Thyroid gland (tissue), 4 donors: ENCODE results near the gene XYLB. TPM values are rescaled to one million over a fixed set of nuclear protein-coding genes. Genes with fewer than 3 reads are reported as not detected.
A peak's percentile ranks its signal among the peaks of the same experiment; 100 is the strongest.
"Not testable (repeated sequence)": the region's sequence is repeated elsewhere in the genome, so short reads cannot be mapped to it uniquely, and the experiment has no call there.

Source experiments
- DNase-seq, 2 donors: peaks; one replicate each; pipeline ENCODE4 v3.0.0-alpha.2; 2019
- H3K27ac ChIP-seq, 3 donors: fragments of 200-600 bp; sonication (generic); 1 replicate in 2 of 3; 2 replicates in 1 of 3; pipeline ENCODE4 v1.5.1; 2016 to 2019; ENCODE audit warnings: mild to moderate bottlenecking in 1 of 3, moderate library complexity in 1 of 3
- H3K27me3 ChIP-seq: fragments of 200-600 bp; sonication (generic); one replicate; pipeline ENCODE4 v1.5.1; 2019
- H3K36me3 ChIP-seq, 2 donors: fragments of 200-600 bp; sonication (generic); one replicate each; pipeline ENCODE4 v1.5.1; 2016 to 2019
- H3K4me1 ChIP-seq, 2 donors: fragments of 200-600 bp; sonication (generic); one replicate each; pipeline ENCODE4 v1.5.1; 2017 to 2019
- H3K4me3 ChIP-seq, 3 donors: fragments of 200-600 bp; sonication (generic); replicated peaks in 1 of 3; 1 replicate in 2 of 3; 2 replicates in 1 of 3; pipeline ENCODE4 v1.5.1; 2016; ENCODE audit warnings: mild to moderate bottlenecking in 1 of 3
- H3K9me3 ChIP-seq: fragments of 200-600 bp; sonication (generic); one replicate; pipeline ENCODE4 v1.5.1; 2017
- CTCF ChIP-seq, 6 experiments: fragments of 200-600 bp in 3 of 6; fragments of 450-650 bp in 3 of 6; sonication (generic) in 3 of 6; IDR thresholded peaks; one replicate each; pipeline ENCODE4 v1.5.1; 2016 to 2019; ENCODE audit warnings: antibody characterized with exemption in 6 of 6, mild to moderate bottlenecking in 2 of 6, inconsistent platforms in 1 of 6, moderate library complexity in 1 of 6
- POLR2A ChIP-seq, 2 donors: fragments of 450-650 bp; IDR thresholded peaks; one replicate each; pipeline ENCODE4 v1.6.1; 2017; ENCODE audit warnings: antibody characterized with exemption in 2 of 2, mild to moderate bottlenecking in 2 of 2, moderate library complexity in 1 of 2
- WGBS, 2 donors: methylation state at CpG; one replicate each; pipeline ENCODE4 v1.1.5; 2017; 5-methylcytosine and 5-hydroxymethylcytosine counted together
- intact Hi-C: fragments of 100-400 bp; cut with DNase I; formaldehyde crosslinking; loops from one replicate; pipeline ENCODE4 v1.15.1; 2023
- total RNA-seq, 4 donors: library from RNA; depleted of rRNA; stranded (reverse); fragments of >200 nt; gene quantifications; one replicate each; pipeline ENCODE4 v1.2.3, GENCODE V29; 2016

XYLB gene
- total RNA-seq, 4 donors from 2014 or later = 0.78 to 1.7 (median 1.1) TPM

- Histone ChIP-seq H3K9me3 (no peaks in the 10 kb centered on the region), H3K36me3 (no peaks in the 10 kb centered on the region), H3K27me3 (no peaks in the 10 kb centered on the region), H3K4me1 (no peaks in the 10 kb centered on the region), H3K4me3 (no peak overlapping the region), H3K27ac (no peak overlapping the region)
- DNase-seq = peak; percentile 1 to 2
- TF ChIP-seq CTCF (IDR thresholded peaks at IDR 0.05) = no peak
- TF ChIP-seq POLR2A (IDR thresholded peaks at IDR 0.05) = no peak
- 73 to 77% methylated on average over 5 of the region's 5 CpGs for WGBS, 2 donors
- intact Hi-C loops = no loop called here
Measured at GRCh38 chr3:38404286-38404685, 57.7 kb downstream of the XYLB start.

- Histone ChIP-seq H3K36me3 (no peaks in the 10 kb centered on the region), H3K27ac (no peak overlapping the region), H3K9me3 (no peaks in the 10 kb centered on the region), H3K4me3 (no peak overlapping the region), H3K4me1 (no peaks in the 10 kb centered on the region), H3K27me3 (no peaks in the 10 kb centered on the region)
- intact Hi-C loops = no loop called here
- 57 to 68% methylated on average over 1 of the region's 1 CpG for WGBS, 2 donors
- no peak for TF ChIP-seq CTCF (IDR thresholded peaks at IDR 0.05)
- no peak for TF ChIP-seq POLR2A (IDR thresholded peaks at IDR 0.05)
- DNase-seq = no peak
Measured at GRCh38 chr3:38411591-38411990, 65.0 kb downstream of the XYLB start.

GRCh38 chr3:38420758-38421157 lies 74.2 kb downstream of the XYLB start:
- 77 to 81% methylated on average over 5 of the region's 5 CpGs for WGBS, 2 donors
- H3K4me3 ChIP-seq, H3K36me3 ChIP-seq, H3K9me3 ChIP-seq, H3K27me3 ChIP-seq, H3K27ac ChIP-seq, intact Hi-C loops, H3K4me1 ChIP-seq, DNase-seq: not testable (repeated sequence)

DNA sequence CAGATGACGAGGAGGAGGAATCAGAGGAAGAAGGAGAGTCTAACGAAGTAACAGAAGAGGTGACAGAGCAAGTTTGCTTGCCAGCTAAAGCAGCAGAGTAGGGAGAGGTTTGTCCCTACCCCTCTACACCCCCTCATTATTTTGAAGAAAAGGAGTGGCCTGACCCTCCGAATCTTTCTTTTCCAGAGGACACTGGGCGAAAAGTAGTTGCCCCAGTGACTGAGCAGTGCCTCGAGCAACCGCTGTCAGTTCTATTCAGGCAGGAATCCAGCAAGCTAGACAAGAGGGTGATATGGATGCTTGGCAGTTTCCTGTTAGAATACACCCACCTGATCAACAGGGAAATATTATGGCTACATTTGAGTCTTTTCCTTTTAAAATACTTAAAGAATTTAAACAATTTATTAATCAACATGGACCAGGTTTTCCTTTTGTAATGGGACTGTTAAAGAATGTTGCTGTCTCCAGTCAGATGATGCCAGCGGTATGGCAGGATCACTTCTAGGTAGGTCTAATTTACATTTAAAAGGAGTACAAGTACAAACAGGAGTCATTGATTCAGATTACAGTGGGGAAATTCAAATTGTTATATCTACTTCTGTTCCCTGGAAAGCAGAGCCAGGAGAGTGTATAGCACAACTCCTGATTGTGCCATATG lies 75.2 kb downstream of the XYLB start:
- WGBS, 2 donors = 83 to 87% methylated on average over 7 of the region's 7 CpGs
- no peaks in the 10 kb centered on the region for H3K9me3 ChIP-seq
- no peaks in the 10 kb centered on the region for H3K4me1 ChIP-seq
- H3K27me3 ChIP-seq = no peaks in the 10 kb centered on the region
- TF ChIP-seq POLR2A (IDR thresholded peaks at IDR 0.05) (no peak), CTCF (IDR thresholded peaks at IDR 0.05) (no peak)
- intact Hi-C loops = no loop called here
- DNase-seq = no peak
- no peak overlapping the region for H3K27ac ChIP-seq
- H3K36me3 ChIP-seq = no peaks in the 10 kb centered on the region
- no peak overlapping the region for H3K4me3 ChIP-seq

DNA sequence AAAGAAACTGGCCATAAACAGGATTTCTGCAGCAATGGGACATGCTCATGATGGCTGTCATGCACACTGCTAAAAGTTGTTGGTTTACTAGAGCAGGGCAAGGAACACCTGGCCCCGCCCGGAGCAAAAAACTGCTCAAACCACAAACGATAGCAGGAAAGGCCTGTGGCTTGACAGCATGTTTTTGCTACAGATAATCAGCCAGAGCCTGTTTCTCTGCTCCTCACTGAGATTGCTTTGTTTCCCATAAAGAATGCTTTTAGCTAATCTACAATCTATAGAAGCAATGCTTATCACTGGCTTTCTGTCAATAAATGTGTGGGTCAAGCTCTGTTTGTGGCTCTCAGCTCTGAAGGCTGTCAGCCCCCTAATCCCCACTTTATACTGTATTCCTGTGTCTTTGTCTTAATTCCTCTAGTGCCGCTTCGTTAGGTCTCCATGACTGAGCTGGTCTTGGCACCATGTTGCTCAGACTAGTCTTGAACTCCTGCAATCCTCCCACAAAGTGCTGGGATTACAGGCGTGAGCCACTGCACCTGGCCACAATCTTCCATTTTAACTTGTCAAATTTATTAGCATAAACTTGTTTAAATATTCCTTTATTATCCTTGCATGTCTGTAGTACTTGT lies 80.3 kb downstream of the XYLB start:
- H3K27ac ChIP-seq, DNase-seq, H3K36me3 ChIP-seq, H3K4me1 ChIP-seq, H3K9me3 ChIP-seq, H3K4me3 ChIP-seq, H3K27me3 ChIP-seq, intact Hi-C loops: not testable (repeated sequence)
- 51 to 66% methylated on average over 6 of the region's 6 CpGs for WGBS, 2 donors

- intact Hi-C loops, H3K27me3 ChIP-seq, H3K27ac ChIP-seq, H3K9me3 ChIP-seq, H3K4me3 ChIP-seq, DNase-seq, H3K36me3 ChIP-seq, H3K4me1 ChIP-seq: not testable (repeated sequence)
- 87 to 94% methylated on average over 5 of the region's 5 CpGs for WGBS, 2 donors
Measured at GRCh38 chr3:38432871-38433658, 86.5 kb downstream of the XYLB start.

GRCh38 chr3:38433661-38434060 lies 87.1 kb downstream of the XYLB start:
- WGBS, 2 donors = 69 to 86% methylated on average over 2 of the region's 2 CpGs
- H3K4me3 ChIP-seq, H3K9me3 ChIP-seq, DNase-seq, H3K36me3 ChIP-seq, H3K4me1 ChIP-seq, H3K27me3 ChIP-seq, H3K27ac ChIP-seq, intact Hi-C loops: not testable (repeated sequence)

- WGBS, 2 donors = 58 to 60% methylated on average over 5 of the region's 5 CpGs
- H3K36me3 ChIP-seq, H3K27me3 ChIP-seq, DNase-seq, H3K27ac ChIP-seq, H3K4me1 ChIP-seq, intact Hi-C loops, H3K9me3 ChIP-seq, H3K4me3 ChIP-seq: not testable (repeated sequence)
Measured at GRCh38 chr3:38438436-38439069, 92.0 kb downstream of the XYLB start.

GRCh38 chr3:38443205-38443604 lies 96.6 kb downstream of the XYLB start:
- intact Hi-C loops, H3K4me3 ChIP-seq, H3K36me3 ChIP-seq, DNase-seq, H3K27me3 ChIP-seq, H3K4me1 ChIP-seq, H3K27ac ChIP-seq, H3K9me3 ChIP-seq: not testable (repeated sequence)
- WGBS, 2 donors = 61 to 72% methylated on average over 3 to 4 of the region's 4 CpGs
